Activated CD8-positive, alpha-beta memory T cell treated with anti-CD3 and anti-CD28 coated beads for 24 hours (primary cell): ENCODE measurements around the gene POU2F1.

ENCODE experiments used
- DNase-seq: peaks from one replicate; pipeline ENCODE4 v3.0.0-alpha.2; 2020

The POU2F1 gene

DNA sequence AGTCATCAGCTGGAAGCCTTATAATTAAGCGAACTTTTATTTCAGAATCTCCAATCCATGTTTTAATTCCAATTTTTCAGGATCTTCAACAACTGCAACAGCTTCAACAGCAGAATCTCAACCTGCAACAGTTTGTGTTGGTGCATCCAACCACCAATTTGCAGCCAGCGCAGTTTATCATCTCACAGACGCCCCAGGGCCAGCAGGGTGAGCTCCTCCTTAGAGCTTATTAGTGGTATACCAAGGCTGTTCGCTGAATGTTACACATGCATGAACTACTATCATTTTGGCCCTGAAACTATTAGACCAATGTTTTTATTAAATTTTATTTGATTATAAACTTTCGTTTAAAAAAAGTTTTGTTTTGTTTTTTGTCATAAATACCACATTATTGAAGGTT lies 155.3 kb downstream of the POU2F1 start:
- DNase-seq = no peak

GRCh38 chr1:167387251-167387910 lies 166.7 kb downstream of the POU2F1 start:
- no peak for DNase-seq

GRCh38 chr1:167388976-167389375 lies 168.3 kb downstream of the POU2F1 start:
- no peak for DNase-seq

DNA sequence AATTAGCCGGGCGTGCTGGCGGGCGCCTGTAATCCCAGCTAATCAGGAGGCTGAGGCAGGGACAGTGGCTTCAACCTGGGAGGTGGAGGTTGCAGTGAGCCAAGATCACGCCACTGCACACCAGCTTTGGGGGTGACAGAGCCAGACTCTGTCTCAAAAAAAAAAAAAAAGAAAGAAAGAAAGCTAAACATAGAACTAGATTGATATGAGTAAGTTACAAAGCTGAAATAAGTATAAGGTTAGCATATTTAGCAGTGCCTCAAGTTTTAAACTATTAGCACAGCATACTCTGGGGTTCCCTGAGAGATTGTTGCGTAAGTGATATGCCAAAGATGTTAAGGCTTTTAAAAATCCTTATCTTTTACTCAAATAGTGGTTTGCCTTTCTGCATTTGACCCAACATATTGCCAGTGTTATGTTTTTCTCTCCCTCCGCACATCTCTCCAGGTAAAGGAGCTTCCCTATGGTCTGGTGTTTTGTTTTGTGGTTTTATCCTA lies 171.6 kb downstream of the POU2F1 start:
- no peak for DNase-seq

GRCh38 chr1:167400359-167400953 lies 179.8 kb downstream of the POU2F1 start:
- no peak for DNase-seq

DNA sequence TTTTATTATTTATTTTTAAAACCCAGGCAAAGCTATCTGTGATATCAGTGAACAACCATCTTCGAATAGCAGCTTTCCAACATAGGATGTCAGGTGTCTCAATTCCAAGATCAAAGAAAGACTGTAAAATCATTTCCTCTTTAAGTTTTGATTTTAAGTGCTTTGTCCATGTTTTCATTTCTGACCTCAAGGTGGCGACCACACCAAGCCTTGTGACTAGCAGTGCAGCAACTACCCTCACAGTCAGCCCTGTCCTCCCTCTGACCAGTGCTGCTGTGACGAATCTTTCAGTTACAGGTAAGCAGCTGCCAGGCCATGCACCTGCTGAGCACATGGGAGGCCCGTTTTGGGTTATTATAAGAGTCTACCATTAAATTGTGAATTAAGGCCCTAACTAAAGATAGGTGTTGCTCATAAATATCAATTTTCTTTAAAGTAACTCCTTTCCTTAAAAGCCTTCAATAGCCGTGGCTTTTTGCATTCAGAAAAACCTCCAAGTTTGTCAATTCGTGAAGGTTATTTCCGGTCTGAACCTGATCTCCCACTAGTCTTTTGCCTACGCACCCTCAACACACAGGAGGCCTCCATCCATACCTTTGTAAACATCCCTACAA lies 180.7 kb downstream of the POU2F1 start:
- DNase-seq = peak; percentile 70

DNA sequence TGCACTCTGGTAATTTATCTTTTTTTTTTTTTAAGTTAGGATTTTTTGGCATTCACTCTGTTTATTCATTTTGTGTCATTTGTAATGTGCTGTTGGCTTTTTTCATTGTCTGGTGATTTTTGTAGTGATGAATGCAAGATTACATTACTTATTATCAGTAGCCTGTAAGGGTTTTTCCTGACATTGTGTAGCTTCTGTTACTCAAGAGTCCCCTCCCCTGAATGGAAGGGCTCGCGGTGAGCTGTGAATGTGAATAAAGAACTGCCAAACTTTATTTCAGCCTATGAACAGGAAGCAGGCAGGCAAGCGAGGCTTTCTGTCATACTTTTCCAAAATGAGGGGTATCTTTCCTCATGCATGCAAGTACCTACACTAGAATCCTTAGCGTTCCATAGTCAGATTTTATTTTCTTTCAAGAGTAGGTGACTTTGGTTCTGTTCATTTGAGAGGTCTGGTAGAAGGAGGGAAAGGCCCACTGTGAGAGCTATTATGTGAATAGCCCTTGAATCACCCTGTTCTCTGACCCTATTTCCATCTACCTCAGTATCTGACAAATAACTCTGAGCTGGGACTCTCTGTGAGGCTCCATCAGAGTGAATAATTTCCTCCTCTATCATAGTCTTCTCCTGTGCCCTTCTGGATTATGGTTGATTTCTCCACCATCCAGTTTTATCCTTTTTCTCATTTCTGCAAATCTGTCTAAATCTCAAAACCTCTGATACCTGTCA lies 183.6 kb downstream of the POU2F1 start:
- no peak for DNase-seq

- no peak for DNase-seq
Measured at GRCh38 chr1:167404908-167405307, 184.2 kb downstream of the POU2F1 start.

GRCh38 chr1:167408355-167408754 lies 187.7 kb downstream of the POU2F1 start:
- no peak for DNase-seq

DNA sequence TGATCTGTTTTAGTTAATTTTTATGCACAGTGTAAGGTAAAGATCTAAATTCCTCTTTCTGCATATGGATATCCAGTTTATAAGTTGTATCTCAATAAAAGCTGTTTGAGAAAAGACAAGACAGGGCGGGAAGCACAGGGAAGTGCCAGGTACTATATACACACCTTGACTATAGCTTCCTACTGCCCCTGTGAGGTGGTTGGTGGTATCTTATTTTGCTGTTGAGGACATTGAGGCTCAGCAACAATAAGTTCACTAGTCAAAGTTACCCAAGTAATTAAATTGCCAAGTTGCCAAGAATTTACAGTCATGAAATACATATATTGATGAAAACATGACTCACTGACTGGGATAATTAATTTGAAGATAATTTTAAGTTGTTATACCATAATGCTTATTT lies 188.5 kb downstream of the POU2F1 start:
- DNase-seq = no peak

DNA sequence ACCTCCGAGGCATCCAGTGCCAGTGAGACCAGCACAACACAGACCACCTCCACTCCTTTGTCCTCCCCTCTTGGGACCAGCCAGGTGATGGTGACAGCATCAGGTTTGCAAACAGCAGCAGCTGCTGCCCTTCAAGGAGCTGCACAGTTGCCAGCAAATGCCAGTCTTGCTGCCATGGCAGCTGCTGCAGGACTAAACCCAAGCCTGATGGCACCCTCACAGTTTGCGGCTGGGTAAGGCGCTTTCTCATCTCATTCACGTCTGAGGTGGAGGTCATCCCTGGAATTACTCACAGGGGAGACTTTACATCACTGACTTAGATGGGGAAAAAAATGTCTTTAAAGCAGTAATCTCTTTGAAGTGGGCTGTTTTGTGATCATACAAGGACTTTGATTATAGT lies 191.4 kb downstream of the POU2F1 start:
- no peak for DNase-seq

- no peak for DNase-seq
Measured at GRCh38 chr1:167412920-167413319, 192.2 kb downstream of the POU2F1 start.

DNA sequence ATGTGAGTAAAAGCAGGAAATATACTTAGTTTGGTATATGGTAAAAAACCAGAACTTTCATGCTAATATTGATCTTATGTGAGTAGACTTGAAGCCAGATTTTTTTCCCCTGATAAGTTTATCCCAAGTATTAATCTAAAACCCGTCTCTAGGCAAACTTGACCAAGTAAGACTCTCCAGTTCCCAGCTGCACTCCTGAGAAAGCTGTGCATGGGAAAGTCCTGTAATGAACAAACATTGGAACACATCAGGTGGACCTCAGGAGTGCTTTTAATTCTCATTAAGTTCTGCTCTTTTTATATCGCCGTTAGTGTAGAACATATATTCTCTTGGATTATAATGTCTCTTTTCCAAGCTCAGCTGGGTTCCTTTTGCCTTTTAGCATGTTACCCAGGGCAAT lies 192.6 kb downstream of the POU2F1 start:
- DNase-seq = no peak

- no peak for DNase-seq
Measured at GRCh38 chr1:167416506-167416905, 195.8 kb downstream of the POU2F1 start.

DNA sequence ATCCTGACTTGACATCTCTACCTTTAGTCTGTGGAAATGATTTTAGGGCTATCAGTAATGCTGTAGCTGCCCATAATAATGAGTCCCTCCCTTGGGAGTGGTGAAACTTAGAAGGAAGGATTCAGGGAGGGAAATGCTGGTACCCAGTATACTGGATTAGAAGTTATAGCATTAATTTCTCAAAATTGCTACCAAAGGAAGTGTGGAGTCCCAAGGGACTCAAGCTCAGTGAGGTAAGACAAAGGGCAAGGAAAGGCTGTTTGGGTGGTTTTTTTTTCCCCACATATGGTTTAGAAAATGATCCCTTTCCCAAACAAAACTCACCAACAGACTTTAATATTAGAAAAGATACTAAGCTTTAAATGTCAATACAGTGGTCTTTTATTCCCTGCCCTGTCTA lies 197.7 kb downstream of the POU2F1 start:
- no peak for DNase-seq

DNA sequence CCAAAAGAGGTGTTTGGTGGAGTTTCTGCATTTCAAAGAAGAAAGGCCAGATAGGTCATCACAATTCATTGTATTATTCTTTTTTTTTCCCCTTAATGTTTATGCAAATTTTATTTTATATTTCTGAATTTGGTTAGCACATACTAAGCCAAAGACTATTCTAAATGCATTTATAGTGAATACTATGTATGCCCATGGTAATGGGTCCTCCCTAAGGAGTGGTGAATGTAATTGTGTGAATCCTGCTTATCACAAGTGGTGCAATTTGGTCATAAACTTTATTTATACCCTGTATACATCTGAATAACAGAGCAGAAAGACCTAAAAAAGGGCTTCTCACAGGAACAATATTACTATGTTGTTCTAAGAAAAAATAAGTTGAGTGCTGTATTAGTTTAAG lies 198.6 kb downstream of the POU2F1 start:
- DNase-seq = no peak

DNA sequence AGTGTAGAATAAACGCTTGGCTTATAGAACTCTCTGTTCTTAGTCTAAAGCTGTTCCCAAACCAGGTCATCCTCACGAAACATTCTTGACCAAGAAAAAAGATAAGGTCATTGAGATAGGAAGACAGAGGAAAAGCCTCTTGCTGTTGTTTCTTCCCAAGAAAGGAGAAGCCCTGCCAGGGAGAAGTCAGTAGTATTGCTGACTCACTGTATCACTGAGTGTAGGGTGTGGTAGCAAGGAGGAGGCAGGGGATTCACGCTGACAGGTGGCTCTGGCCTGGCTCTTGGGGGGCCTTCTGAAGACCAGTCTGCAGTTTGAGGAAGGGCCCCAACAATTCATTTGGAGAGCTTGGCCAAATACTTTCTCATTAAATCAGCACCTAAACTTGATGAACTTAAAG lies 199.8 kb downstream of the POU2F1 start:
- no peak for DNase-seq

- DNase-seq = no peak
Measured at GRCh38 chr1:167423684-167424619, 203.3 kb downstream of the POU2F1 start.

- DNase-seq = no peak
Measured at GRCh38 chr1:167425482-167425881, 204.8 kb downstream of the POU2F1 start.

DNA sequence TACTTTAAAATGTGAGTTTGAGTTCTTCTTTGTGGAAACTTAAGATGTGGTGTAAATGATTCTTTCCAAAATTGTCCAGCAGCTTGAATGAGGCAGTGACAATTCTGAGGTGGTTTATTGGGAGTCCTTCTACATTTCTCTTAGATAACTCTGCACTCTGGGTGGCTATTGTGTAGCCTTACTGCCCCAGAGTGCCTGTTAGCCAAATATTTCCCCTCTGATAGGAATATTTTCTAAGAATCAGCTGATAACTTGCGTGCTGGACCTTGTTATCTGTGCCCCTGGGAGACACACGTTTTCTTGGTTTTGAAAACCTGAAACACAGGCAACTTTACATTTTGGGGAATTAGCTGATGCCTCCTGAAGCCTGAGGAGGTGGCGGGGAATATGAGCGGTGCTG lies 206.0 kb downstream of the POU2F1 start:
- DNase-seq = no peak

DNA sequence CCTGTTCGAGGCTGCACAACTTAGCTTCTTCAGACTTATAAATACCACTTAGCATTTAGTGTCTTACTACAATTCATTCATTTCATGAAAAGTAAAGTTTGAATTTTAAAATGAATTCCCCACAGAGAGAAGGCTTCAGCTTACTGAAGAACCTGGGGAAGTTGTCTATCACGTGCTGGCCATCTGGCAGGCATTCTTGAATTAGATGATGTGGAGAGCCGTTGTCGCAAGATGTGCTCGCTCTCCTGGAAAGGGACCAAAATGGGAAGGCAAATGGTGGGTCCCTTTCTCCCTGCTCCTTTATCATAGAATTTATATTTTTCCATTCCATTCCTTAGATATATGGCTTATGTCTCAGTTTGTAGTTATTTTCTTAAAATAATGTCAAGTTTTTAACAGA lies 207.2 kb downstream of the POU2F1 start:
- no peak for DNase-seq

DNA sequence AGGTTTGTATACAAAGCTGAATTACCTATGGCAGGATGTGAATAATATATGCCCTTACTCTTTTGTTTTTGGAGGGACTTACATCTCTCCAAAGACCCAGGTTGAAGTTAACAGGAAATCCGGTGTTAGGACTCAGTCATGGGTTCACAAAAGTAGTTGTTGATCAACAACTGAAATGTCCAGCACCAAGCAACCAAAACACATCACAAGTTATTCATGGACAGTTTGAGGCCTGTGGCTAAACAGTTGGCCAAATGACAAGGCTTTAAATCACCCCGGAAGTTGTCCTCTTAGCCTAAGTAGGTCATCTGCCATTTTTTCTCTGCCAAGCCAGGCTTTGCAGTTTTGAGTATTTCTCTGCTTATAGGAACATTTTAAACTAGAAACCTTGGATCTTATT lies 207.7 kb downstream of the POU2F1 start:
- no peak for DNase-seq

GRCh38 chr1:167429612-167430011 lies 208.9 kb downstream of the POU2F1 start:
- no peak for DNase-seq
